HG03432 (cell line): Measurements from ENCODE around the gene HPD.
A peak's percentile ranks its signal among the peaks of the same experiment; 100 is the strongest.

Experiments
- ATAC-seq: cut with Tn5 transposase; IDR thresholded peaks from one replicate; pipeline ENCODE4 v1.9.1; 2021; ENCODE audit warnings: mild to moderate bottlenecking, moderate library complexity; ENCODE audit not compliant: unreplicated experiment

HPD gene

DNA sequence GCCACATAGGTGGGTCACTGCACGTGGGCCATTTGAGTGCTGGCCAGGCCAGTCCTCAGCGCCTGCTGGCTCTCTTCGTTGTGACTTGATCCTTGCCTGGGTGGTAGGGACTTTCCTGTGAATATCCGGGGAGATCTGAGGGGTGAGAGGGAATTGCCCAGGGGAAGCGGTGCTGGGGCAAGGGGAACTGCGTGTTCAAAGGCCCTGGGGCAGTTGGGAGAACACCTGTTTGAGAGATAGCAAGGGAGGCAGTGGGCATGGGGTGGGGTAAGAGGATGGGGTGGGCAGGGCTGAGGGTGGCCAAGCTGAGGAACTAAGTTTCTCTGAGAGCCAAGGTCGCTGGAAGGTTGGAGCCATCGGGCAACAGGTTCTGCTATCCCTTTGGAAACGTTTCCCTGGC lies 29.8 kb downstream of the HPD start:
- no peak for ATAC-seq

DNA sequence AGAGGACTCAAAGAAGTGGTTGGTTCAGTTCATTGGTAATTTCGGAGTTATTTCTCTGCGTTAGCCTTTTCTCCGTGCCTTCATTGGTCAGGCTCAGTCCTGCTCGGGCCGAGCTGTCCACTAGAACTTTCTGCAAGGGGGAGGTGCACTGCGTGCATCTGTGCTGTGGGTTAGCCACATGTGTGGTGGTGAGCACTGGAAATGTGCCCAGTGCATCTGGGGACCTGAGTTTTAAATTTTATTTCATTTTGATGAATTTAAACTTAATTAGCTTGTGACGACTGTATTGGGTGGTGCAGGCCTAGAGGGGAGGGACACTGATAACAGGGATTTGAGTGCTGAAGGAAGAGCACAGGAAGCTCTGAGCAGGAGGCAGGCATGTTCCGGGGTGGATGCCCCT lies 30.4 kb downstream of the HPD start:
- no peak for ATAC-seq

DNA sequence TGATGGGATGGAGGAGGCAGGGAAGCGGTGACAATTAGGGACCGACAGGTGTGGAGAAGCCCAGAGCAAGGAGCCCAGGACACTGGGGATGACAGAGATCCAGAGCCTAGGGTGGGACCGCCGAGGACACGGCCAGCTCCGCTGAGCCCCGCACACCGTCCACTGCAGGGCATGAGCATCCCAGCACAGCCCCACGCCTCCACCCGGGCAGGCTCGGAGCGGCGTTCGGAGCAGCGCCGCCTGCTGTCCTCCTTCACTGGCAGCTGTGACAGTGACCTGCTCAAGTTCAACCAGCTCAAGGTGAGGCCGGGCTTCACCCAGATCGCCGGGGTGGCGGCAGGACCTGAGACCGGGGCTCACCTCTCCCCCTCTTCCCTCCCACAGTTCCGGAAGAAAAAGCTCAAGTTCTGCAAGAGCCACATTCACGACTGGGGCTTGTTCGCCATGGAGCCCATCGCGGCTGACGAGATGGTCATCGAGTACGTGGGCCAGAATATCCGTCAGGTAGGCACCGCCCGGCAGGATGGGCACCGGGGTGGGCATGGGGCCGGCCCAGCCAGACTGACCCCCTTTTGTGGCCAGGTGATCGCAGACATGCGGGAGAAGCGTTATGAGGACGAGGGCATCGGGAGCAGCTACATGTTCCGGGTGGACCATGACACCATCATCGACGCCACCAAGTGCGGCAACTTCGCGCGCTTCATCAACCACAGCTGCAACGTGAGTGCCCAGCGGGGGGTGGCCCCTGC lies 31.1 kb downstream of the HPD start:
- ATAC-seq: no peak

DNA sequence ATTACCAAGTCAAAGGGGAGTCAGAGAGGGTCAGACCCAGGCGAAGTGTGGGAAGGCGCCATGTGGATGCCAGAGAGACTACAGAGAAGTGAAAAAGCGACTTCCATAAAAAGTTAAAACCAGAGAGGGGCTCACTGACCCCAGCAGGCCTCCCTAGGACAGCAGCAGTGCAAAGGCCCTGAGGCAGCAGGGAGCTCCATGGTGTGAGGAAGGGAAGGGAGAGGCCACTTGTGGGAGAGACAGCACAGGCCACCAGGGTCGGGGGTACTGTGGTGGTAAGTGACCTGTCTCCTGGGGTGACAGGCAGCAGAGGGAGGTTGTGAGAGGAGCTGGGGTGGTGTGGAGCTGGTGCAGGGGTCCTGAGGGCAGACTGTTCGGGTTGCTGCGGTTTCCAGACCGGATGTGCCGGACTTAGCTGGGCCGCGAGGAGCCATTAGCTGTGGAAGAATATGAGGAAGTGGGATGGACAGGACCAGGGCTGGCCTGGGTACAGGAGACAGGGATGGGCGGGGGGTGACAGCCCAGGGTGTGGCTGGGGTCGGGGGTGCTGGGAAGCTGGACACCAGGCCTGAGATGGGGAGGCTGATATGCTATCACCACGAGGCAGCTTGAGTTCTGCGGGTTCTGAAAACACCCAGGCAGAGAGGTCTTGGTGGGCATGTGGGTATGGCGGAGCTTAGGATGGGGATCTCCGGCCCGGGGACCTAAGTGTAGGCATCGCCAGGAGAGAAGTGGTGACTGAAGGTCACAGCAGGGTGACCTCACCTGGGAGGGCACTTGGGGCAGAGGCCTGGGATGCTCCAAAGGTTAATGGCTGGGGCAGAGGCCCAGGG lies 32.1 kb downstream of the HPD start:
- no peak for ATAC-seq

DNA sequence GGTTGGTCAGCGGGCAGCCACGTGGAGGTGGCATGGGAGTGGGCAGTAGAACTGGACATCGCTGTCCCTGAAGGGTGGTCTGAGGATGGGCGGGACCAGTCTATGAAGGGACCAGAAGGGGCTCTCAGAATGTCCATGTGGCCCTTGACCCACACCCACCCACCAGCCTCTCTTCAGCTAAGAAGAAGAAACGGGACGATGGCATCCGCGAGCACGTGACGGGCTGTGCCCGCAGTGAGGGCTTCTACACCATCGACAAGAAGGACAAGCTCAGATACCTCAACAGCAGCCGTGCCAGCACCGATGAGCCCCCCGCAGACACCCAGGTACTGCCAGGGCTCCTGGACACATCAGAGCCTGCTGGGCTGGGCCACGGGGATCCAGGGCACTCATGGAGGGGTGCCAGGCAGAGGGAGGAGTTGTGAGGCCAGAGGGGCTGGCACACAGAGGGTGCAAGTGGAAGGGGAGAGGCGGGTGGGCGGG lies 33.6 kb downstream of the HPD start:
- no peak for ATAC-seq

DNA sequence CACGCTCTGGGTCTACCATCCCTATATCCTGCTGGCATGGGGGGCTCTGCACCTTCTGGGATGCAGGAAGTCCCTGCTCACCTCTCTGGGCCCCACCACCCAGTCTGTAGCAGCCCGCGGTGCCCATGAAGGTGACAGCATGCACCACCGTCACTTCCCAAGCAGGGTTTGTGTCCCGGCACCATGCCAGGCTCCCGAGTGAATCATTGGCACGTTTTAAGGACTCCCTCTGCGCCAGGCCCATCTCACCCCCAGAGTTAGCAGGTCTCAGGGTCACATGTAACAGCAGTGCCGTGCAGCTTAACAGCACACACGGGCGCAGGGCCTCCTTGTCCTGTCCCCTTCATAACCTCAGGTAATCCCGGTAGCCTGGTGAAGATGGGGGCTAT lies 34.9 kb downstream of the HPD start:
- no peak for ATAC-seq

DNA sequence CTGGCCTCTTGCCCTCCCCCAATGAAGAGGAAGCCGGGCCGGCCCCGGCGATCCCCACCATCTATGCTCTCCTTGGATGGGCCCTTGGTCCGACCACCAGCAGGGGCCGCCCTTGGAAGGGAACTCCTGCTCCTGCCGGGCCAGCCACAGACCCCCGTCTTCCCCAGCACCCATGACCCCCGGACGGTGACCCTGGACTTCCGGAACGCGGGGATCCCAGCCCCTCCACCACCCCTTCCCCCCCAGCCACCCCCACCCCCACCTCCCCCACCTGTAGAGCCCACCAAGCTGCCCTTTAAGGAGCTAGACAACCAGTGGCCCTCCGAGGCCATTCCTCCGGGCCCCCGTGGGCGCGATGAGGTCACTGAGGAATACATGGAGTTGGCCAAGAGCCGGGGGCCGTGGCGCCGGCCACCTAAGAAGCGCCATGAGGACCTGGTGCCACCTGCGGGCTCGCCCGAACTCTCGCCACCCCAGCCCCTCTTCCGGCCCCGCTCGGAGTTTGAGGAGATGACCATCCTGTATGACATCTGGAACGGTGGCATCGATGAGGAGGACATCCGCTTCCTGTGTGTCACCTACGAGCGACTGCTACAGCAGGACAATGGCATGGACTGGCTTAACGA lies 35.4 kb downstream of the HPD start:
- ATAC-seq: no peak

DNA sequence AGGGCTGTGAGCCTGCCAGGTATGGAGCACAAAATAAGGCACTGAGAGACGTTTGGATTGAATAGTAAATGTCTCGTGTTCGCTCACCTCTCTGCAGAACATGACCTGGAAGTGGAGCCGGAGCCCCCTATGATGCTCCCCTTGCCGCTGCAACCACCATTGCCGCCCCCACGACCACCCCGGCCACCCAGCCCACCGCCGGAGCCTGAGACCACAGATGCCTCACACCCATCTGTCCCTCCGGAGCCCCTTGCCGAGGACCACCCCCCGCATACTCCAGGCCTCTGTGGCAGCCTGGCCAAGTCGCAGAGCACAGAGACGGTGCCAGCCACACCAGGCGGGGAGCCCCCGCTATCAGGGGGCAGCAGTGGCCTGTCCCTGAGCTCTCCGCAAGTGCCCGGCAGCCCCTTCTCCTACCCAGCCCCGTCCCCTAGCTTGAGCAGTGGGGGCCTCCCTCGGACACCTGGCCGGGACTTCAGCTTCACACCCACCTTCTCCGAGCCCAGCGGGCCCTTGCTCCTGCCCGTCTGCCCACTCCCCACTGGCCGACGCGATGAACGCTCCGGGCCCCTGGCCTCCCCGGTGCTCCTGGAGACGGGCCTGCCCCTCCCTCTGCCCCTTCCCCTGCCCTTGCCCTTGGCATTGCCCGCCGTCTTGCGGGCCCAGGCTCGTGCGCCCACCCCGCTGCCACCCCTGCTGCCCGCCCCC lies 36.1 kb downstream of the HPD start:
- no peak for ATAC-seq

DNA sequence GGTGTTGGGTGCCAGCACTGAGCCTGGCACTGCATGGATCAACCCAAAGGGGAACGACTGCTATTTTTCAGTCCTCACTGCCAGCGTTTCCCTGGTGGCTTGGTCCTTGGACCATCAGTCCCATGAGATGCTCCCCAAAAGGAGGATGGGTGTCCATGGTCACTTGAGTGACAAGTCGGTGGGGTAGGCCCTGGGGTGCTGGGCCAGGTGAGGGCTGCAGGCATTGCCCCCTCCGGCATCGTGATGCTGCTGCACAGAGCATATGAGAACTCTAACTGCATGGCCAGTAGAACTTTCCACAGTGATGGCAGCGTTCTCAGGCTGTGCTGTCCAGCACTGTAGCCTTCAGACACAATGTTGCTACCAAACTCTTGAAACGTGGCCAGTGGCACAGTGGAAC lies 38.6 kb downstream of the HPD start:
- no peak for ATAC-seq

DNA sequence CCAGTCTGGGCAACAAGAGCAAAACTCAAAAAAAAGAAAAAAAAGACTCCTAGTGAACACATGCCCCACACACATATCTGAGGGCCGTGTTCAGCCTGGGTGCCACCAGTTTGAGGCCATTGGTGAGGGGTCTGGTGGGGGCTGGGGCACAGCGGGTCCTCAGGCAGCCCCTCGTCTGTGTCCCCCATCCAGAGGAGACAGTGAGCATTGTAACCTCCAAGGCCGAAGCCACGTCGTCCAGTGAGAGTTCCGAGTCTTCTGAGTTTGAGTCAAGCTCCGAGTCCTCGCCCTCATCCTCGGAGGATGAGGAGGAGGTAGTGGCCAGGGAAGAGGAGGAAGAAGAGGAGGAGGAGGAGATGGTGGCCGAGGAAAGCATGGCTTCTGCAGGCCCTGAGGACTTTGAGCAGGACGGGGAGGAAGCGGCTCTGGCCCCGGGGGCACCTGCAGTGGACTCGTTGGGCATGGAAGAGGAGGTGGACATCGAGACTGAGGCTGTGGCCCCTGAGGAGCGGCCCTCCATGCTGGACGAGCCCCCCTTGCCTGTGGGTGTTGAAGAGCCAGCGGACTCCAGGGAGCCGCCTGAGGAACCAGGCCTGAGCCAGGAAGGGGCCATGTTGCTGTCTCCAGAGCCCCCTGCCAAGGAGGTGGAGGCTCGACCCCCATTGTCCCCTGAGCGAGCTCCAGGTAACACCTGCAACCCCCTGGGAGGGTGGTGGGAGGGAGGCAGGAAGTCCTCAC lies 39.3 kb downstream of the HPD start:
- no peak for ATAC-seq

DNA sequence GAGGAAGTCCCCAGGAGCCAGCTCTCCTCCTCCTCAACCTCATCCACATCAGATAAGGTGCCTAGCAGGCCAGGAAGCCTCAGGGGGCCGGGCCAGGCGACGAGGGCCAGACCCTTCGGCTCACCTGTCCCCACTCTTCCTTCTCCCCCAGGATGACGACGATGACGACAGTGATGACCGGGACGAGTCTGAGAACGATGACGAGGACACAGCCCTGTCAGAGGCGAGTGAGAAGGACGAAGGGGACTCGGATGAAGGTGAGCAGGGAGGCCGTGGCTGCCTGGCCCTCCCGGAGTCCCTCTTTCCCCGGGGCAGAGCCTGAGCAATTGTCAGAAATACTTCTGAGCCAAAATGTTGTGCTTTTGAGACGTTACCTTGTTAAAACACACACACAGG lies 41.0 kb downstream of the HPD start:
- ATAC-seq: no peak

DNA sequence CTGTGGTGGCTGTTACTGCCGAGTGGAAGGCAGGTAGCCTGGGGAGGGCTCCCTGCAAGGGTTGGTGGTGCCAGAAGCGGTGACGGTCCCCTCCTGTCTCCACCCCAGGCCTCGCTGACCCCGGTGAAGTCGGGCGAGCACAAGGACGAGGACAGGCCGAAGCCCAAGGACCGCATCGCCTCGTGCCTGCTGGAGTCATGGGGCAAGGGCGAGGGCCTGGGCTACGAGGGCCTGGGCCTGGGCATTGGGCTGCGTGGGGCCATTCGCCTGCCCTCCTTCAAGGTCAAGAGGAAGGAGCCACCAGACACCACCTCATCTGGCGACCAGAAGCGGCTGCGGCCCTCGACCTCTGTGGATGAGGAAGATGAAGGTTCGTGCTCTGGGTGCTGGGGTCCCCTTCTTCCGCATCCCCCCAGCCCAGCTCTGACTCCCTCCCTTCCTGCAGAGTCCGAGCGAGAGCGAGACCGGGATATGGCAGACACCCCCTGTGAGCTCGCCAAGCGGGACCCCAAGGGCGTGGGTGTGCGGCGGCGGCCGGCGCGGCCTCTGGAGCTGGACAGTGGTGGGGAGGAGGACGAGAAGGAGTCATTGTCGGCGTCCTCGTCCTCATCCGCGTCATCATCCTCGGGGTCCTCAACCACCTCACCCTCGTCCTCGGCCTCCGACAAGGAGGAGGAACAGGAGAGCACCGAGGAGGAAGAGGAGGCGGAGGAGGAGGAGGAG lies 41.6 kb downstream of the HPD start:
- ATAC-seq: no peak

DNA sequence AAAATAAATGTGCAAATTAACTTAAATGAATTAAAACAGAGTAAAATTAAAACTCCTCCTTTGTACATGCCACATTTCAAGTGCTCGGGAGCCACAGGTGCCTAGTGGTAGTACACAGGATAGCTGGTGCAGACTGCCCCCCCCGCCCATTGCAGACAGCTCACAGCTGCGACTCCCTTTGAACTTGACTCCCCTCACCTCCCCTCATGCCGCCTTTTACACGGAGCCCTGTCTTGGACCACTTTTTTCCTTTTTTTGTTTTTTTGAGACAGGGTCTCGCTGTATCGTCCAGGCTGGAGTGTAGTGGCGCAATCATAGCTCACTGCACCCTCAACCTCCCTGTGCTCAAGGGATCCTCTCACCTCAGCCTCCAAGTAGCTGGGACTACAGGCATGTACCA lies 43.4 kb downstream of the HPD start:
- no peak for ATAC-seq

DNA sequence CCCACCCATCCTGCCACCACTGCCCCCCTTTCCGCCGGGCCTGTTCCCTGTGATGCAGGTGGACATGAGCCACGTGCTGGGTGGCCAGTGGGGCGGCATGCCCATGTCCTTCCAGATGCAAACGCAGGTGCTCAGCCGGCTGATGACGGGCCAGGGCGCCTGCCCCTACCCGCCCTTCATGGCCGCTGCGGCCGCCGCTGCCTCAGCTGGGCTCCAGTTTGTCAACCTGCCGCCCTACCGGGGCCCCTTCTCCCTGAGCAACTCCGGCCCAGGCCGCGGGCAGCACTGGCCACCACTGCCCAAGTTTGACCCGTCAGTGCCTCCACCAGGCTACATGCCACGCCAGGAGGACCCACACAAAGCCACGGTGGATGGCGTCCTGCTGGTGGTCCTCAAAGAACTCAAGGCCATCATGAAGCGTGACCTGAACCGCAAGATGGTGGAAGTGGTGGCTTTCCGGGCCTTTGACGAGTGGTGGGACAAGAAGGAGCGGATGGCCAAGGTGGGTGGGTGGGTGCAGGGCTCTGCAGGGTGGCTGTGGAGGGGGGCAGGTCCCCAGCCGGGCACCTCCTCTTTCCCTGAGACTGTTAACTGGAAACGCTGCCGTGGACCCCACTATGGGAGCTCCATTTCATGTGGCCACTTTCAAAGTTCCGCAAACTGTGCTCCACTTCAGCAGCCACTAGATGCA lies 44.1 kb downstream of the HPD start:
- ATAC-seq: no peak

DNA sequence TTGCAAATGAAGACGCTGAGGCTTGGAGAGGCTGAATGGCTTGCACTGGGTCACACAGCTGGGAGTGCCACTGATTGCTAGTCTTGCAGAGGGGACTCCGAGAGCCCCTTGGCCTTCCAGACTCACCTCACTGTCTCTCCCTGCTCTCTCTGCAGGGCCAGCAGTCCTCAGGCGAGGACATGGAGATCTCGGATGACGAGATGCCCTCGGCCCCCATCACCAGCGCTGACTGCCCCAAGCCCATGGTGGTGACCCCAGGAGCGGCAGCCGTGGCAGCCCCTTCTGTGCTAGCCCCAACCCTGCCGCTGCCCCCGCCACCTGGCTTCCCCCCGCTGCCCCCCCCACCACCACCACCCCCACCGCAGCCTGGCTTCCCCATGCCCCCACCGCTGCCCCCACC lies 44.7 kb downstream of the HPD start:
- no peak for ATAC-seq

DNA sequence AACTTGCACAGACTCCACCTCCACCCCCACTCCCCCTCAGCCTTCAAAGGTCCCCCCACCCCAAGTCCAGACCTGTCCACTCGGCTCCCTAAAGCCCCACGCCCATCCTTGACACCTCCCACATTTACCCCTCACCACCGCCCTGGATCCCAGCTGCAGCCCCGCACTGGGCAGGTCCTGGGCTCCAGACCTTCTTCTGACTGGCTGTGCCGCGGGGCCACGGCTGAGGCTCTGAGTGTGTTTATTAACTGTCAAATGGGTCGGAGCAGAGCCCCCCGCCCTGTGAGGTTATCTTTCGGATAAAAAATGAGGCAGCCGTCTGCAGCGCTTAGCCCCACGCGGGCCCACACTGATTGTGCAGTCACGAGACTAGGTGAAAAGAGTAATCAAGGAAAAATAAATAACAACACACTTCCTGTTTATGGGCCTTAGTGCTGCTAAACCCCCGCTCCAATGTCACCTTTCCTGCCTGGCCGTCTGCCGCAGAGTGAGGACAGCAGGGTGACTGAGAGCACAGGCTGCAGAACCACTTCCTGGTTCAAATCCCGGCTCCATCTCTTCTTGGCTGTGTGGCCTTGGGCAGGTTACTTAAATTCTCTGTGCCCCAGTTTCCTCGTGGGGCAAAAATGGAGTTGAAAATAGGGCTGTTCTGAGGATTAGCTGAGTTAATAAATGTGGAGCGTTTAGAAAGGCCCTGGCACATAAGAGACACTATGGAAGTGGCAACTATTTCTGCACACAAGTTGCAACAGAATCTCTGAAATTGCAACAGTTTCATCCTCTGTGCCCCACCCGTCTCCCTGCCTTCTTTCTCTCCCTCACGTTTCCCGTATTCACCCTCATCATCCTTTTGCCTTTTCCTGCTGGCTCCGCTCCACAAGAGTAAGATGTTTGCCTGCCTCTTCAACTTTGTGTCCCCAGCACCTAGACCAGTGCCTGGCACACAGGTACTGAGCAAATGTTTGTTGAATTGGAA lies 45.5 kb downstream of the HPD start:
- ATAC-seq: no peak

DNA sequence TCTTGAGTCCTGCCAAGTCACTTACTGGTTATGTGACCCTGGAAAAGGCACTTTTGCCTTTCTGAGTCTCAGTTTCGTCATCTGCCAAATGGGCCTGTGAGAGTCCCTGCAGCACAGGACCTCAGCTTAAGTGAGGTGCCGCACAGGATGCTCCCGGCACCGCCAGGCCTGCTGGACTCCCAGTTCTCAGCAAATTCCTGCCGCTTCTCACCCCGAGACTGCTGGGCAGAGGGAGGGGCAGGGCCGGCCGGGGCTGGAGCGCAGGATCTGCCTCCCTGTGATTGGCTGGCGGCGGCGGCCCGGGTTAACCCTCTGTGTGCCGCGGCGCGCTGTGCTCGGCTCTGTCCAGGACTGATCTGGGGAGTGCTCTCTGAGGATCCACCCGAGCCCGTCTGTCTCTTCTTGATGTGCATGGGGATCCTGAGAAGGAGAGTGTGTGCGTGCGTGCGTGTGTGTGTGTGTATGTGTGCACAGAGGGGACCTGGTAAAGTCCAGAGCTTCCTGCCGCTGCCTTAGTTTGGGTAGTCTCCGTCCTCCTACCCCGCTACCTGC lies 46.3 kb downstream of the HPD start:
- peak; percentile 32 for ATAC-seq
